ENCODE measurements around the gene POU3F4. TPM values are rescaled to one million over a fixed set of nuclear protein-coding genes. Genes with fewer than 3 reads are reported as not detected.

POU3F4 gene
- not detected in 2 replicates for total RNA-seq (2014; rRNA removed; shearing (Covaris generic))

DNA sequence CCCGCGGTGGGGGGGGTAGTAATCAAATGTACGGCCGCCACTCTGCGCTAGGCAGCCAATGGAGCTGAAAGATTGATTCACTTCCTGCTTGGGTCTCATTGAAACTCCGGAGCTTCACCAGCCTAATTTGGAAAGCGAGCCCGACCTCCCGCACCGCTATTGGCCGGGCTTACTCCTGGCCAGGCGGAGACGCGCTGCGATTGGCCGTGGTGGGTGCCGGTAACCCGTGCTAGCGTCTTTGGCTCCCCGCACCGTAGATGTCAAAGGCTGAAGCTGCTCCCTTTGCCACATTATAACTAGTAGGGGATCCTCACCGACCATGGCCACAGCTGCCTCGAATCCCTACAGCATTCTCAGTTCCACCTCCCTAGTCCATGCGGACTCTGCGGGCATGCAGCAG lies at the start of gene POU3F4:
Gene POU3F4 (plus strand): TSS at position 285 of the 400 bp plus-strand sequence. CDS start 35 bp downstream, at position 320.
- DNase-seq (ENCODE audit: low spot score) = no peak

DNA sequence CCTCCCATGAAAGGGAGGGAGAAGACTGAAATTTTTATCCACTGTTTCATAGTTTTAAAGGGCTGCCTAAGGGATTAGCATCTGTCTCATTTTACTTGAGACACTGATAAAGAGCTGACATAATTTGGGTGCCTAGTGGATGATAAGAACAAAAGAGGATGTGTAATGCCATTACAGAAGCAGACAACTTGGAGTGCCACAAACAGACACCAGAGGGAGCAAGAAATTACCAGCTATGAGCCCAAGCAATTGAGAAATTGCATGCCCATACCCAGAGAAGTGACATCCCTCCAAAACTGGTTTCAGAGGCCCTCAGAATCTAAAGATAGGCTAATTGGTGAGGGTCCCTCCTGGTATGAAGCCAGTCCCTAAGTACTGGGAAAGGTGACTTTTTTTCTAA lies 38.5 kb upstream of the POU3F4 start:
- DNase-seq (ENCODE audit: low spot score) = peak; percentile 49

DNA sequence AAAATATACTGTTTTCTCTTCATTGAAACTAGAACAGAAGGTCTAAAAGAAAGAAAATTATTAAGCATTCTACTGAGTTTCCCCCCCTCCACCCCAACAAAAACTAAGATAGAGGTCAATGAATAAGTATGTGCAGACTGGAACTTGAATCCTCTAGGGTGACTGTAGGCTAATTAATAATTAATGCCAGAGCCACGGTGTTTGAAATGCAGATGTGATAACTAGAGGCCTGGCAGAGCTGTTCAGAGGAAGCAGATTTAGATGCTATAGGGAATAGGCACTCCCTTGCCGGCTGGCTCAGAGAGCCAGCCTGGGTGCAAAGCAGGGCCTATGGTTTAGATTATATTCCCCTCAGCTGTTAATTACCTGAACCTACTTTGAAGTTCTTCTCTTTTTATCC lies 12.2 kb upstream of the POU3F4 start:
- no peak for DNase-seq (ENCODE audit: low spot score)

DNA sequence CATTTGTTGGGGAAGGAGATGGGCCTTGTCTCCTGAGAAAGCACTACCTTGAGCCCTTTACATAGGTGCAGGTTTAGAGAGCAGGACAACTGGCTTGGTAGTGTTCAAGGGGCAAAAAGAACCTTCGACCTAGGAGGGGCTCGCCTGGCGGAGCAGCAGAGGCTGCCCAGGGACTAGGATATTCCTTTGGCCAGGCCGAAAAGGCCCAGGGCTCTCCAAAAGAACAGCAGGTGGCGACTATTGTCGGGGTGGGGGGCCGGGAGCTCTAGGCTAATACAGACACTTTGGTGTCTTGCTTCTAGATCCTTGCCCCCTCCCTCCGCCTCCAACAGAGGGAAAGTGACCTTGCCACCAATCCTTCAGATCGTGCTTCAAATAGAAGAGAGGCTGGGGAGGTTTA lies 7.1 kb upstream of the POU3F4 start:
- DNase-seq (ENCODE audit: low spot score) = no peak

DNA sequence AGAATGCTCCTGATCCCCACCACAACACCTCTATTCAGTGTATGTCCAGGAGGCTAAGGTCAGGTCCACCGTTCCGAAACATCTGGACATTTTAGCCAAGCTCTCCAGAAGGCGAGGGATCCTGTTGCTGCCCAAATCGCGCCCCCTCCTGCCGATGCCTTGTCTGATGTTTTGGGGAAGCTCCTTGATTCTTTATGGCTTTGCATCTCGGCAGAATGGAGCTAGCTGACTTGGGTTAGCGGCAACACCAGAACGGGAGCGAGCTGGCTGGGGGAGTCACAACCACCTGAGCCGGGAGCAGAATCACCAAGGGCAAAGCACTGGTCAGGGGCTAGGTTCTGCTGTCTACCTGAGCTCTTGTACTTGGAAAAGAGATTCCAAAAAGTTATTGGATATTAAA lies 6.6 kb upstream of the POU3F4 start:
- DNase-seq (ENCODE audit: low spot score) = no peak

DNA sequence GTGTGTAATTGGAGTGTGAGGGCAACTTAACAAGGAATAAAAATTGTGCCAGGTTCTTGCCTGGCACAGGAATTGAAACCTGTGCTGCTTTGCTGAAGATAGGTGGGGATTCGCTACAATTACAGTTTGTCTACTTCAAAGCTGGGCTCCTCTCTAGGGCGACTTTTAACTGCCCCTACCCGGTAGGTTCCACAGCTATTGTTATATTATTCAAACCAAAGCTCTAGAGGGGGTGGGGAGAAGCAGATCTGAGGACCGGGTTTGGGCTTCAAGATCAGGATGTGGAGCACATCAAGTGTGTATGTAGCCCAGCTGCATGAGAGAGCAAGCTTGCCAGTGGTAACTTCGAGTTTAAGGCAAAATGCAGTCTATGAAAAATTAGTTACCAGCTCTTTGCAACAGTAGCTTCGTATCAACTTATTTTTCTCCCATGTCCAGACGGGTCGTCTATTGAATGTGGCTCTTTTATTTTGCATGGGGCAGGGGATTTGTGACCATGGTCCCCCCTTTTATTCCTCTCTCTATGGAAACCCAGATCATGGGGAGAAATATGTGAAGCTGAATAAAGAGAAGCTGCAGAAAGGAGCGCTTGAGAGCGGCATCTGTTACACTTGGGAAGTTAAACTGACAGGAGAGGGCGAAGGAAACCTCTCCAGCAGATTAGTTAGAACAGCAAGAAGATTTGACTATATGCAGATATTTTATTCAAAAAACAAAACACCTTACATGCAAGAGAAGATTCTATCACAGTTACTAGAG lies 3.2 kb upstream of the POU3F4 start:
- DNase-seq (ENCODE audit: low spot score) = no peak

DNA sequence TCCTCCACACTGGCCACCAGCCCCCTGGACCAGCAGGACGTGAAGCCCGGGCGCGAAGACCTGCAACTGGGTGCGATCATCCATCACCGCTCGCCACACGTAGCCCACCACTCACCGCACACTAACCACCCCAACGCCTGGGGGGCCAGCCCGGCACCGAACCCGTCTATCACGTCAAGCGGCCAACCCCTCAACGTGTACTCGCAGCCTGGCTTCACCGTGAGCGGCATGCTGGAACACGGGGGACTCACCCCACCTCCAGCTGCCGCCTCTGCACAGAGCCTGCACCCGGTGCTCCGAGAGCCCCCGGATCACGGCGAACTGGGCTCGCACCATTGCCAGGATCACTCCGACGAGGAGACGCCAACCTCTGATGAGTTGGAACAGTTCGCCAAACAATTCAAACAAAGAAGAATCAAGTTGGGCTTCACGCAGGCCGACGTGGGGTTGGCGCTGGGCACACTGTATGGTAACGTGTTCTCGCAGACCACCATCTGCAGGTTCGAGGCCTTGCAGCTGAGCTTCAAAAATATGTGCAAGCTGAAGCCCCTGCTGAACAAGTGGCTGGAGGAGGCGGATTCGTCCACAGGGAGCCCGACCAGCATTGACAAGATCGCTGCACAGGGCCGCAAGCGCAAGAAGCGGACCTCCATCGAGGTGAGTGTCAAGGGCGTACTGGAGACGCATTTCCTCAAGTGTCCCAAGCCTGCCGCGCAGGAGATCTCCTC lies 600 bp downstream of the POU3F4 start:
- DNase-seq (ENCODE audit: low spot score) = no peak

DNA sequence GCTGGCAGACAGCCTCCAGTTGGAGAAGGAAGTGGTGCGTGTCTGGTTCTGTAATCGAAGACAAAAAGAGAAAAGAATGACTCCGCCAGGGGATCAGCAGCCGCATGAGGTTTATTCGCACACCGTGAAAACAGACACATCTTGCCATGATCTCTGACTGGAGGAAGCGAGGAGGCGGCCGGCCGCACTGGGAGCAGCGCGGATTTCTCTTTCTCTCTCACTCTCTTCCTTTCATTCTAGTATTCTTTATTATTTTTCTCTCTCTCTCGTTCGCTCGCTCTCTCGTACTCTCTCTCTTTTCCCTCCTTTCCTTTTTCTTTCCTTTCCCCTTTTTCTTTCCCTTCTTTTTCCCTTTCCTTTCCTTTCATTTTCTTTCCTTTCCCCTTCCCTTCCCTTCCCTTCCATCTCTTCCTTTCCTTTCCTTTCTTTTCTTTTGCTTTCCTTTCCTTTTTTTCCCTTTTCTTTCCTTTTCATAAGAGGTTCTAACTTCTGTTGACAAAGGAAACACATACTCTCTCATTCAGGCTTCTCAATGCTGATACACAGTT lies 1.2 kb downstream of the POU3F4 start:
- no peak for DNase-seq (ENCODE audit: low spot score)

DNA sequence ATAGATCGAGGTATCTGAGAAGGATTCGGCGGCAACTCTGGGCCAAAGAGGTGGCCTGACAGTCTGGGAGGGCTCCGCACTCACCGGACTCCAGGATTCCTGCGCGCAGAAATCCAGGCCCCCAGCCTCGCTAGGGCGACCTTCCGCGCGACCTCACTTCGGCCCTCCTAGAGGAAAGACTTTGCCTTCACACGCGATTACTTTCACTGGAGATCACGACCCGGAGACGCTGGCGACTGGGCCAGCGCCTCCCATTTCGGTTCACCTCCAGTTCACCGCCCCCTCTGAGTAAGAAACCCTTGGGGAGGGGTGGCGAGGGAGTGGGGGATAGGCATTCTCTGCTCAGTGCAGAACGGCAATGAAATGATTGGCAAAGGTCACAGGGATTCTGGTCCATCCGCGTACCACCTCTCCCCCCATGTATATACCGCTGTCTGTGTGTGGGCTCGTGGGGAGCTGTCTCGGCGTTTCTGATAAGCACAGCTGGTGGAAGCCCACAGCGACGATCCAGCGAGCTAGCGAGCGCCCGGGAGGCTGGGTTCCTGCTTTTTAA lies 2.5 kb downstream of the POU3F4 start:
- no peak for DNase-seq (ENCODE audit: low spot score)

DNA sequence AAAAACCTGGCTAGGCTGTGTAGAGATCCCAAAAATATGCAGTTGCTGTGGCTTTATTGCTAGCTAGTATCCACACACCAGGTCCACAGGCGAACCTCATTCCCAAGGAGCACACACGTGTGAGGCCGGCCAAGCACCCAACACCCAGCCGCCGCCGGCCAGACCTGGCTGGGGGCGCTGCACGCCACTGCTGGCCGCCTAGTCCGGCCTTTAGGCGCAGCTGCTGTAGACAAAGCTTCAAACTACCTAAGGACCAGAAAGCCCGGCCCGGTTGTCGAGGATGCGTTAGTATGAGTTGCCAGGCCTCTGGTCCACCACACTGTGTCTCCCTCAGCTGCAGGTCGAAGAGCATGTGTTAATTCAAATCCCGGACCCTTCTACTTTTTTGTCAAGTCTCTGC lies 3.1 kb downstream of the POU3F4 start:
- no peak for DNase-seq (ENCODE audit: low spot score)

DNA sequence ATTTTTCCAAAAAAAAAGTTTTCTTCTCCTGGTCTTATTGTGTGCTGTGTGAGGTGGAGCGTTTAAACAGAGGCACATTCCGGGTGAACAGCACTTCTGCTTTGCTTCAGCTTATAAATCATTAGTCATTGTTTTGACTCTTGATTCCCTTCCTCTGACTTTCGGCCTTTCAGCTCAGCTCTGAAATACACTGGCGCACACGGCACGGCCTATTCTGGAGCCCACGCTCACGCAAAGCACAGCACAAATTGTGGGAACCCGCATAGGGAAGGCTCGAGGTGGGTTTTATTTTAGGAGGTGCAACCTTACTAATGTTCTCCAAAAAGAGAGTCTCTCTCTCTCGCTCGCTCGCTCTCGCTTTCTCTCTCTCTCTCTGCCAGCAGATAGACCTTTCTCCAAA lies 4.0 kb downstream of the POU3F4 start:
- no peak for DNase-seq (ENCODE audit: low spot score)

DNA sequence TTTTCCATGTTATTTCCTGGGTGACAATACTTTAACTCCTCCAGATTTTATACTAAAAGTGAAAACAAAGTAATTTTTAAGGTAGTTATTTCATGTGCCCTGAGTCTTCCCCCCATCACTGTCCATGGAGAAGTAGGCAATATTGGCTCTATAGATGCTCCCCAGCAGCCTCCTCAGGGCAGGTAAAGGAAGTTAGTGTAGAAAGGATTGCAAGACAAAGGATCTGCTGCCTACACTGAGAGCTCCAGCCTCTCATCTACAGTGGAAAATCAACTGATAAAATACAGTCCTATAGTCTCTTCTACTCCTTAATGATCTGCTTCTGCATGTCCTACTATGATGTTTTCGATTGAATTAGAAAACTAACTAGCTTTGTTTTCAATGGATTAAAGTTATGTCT lies 8.5 kb downstream of the POU3F4 start:
- DNase-seq (ENCODE audit: low spot score) = no peak

DNA sequence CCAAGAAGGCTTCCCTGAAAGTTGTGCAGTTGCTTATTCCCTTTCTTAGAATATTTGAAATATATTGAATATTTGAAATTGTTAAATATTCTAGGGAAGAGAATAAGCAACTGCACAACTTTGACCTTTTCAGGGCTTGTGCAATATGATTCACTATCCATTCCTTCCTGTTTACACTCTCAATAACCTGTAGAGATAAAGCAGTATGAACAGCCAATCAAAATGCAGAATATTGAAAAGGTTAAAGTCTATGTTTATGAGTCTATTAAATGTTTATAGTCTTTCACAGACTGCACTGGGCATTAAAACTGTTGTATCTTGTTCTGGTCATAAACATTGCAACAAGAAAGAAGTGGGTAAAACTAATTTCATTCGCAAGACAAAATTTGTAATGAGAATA lies 13.8 kb downstream of the POU3F4 start:
- DNase-seq (ENCODE audit: low spot score) = no peak

DNA sequence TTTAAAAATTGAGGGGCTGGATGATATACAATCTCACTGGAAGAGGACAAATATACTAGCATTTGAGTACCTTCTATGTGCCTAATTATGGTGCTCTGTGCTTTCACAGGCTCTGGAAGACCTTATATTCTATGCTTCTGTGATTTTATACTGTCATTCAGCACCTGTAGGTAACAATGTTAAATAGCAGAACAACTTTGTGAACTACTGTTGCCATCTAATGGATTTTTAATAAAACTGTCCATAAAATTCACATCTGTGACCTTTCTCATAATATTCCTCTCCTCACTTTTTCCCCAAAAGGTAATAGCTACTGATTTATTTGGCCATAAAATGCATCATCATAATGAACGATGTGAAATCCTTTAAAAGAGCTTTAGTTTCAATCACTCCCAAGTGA lies 21.9 kb downstream of the POU3F4 start:
- DNase-seq (ENCODE audit: low spot score) = no peak

DNA sequence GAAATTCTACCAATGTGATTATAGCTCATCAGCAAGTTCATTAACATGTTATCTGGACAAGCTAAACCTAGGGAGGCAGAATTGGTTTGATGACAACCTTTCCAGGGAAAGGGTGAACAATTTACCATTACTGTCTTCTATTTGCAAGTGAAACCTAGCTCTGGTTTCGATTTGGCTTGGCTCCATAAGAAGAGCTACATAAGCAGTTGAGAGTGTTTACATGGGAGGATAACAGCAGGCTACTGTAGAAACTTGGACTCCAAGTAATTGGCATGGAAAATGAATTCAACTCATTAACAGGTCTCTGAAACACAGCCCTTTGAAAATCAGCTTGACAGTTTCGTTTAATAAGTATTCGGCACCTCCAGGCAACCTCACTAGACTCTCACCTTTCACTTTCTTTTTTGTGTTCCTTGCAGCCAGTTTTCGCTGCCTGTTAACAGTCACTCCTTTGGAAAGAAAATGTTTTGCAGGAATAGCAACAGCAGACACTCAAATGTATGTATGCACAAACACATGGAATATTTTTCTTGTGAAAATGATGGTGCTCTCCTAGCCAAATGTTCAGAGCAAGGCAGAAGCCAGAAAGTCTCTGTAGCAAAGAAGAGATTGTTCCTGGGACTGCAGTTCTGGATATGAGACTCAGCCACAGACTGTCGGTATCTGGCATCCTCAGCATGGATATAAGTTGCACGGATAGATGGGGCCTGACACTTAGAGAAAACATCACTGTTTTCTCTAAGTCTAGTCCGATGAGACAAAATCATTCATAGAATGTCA lies 27.5 kb downstream of the POU3F4 start:
- DNase-seq (ENCODE audit: low spot score) = no peak
